GM21367 (cell line): ENCODE results near the gene OGDH.

Experiments used
- ATAC-seq: cut with Tn5 transposase; IDR thresholded peaks from one replicate; pipeline ENCODE4 v1.9.1; 2021; ENCODE audit not compliant: unreplicated experiment

OGDH gene

DNA sequence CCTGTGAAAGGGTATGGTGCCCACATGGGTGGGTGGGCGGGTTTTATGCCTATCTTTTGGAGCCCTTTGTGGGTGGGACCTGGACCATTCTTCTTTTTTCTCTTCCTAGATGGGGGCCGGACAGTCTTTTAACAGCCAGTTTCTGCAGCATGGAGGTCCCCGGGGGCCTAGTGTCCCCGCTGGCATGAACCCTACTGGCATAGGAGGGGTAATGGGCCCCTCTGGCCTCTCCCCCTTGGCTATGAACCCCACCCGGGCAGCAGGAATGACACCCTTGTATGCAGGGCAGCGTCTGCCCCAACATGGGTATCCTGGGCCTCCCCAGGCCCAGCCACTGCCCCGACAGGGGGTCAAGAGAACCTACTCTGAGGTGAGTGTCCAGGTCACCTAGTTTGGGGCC is 151.3 kb downstream of the OGDH start:
- ATAC-seq, result no peak
